K562 (cell line): ENCODE data around the gene MACROD2. TPM values are rescaled to one million over a fixed set of nuclear protein-coding genes. Genes with fewer than 3 reads are reported as not detected.

Source experiments
- ATAC-seq: fragments of 200-7000 bp; cut with Tn5 transposase; 3 replicates; pipeline ENCODE4 v1.9.1; 2020; ENCODE audit warnings: moderate library complexity
- BruUV-seq: library from RNA; stranded (reverse); fragments of 400-500 nt; replicated peaks from 2 replicates; lab custom pipeline; 2021; lab: Mats Ljungman, UMichigan
- CTCF ChIA-PET: fragments of 300-600 bp; formaldehyde crosslinking; extraction: SDS; loops from one replicate; lab custom pipeline; 2021; ENCODE audit warnings: low intra/inter-chr PET ratio; lab: Yijun Ruan, JAX
- POLR2A ChIA-PET: fragments of 300-600, 350-650 bp; sonication (Branson Sonifier 250); formaldehyde crosslinking; extraction: SDS; loops from one replicate; lab custom pipeline; 2021; ENCODE audit warnings: antibody characterized with exemption, inconsistent platforms; lab: Yijun Ruan, JAX
- DNase-seq, 4 experiments: peaks; one replicate each; pipeline versions ENCODE4 v3.0.0 to v3.0.0-alpha.2; 2011 to 2018; ENCODE audit warnings: low spot score in 3 of 4, mixed read lengths in 3 of 4; ENCODE audit errors: extremely low read depth in 1 of 4
- FAIRE-seq: peaks from 2 replicates; lab custom pipeline; 2011; peaks lifted over from hg19 to GRCh38; lab: Jason Lieb, UNC
- H2AFZ ChIP-seq: 2 replicates; pipeline ENCODE4 v1.6.0; 2011; ENCODE audit warnings: low read depth, low read length, control low read depth, inconsistent platforms
- H3K27ac ChIP-seq: fragments of 200-600 bp; 3 replicates; pipeline ENCODE4 v1.8.0; 2011; ENCODE audit warnings: low read depth, mild to moderate bottlenecking, control low read depth, inconsistent platforms, low read length, moderate library complexity, mixed read lengths; ENCODE audit errors: extremely low read depth
- H3K27me3 ChIP-seq, 2 experiments: fragments of 300-600 bp in 1 of 2; 2 replicates in 1 of 2; 3 replicates in 1 of 2; pipeline versions ENCODE4 v1.6.0 to v1.8.0; 2011; ENCODE audit warnings: inconsistent platforms in 2 of 2, low read length in 2 of 2, mild to moderate bottlenecking in 1 of 2, mixed read lengths in 1 of 2, moderate library complexity in 1 of 2; ENCODE audit not compliant: control insufficient read depth in 2 of 2, insufficient read depth in 2 of 2
- H3K36me3 ChIP-seq: fragments of 300-600 bp; 3 replicates; pipeline ENCODE4 v1.8.0; 2011; ENCODE audit warnings: mild to moderate bottlenecking, low read length, inconsistent platforms; ENCODE audit not compliant: control insufficient read depth, insufficient read depth
- H3K4me1 ChIP-seq, 2 experiments: fragments of 200-600 bp in 1 of 2; replicated peaks in 1 of 2; 2 replicates in 1 of 2; 3 replicates in 1 of 2; pipeline versions ENCODE4 v1.5.1 to v1.8.0; 2011; ENCODE audit warnings: inconsistent platforms in 2 of 2, low read length in 2 of 2, mild to moderate bottlenecking in 1 of 2, mixed read lengths in 1 of 2, moderate library complexity in 1 of 2; ENCODE audit not compliant: control insufficient read depth in 2 of 2, insufficient read depth in 2 of 2
- H3K4me2 ChIP-seq: 2 replicates; pipeline ENCODE4 v1.6.1; 2011; ENCODE audit warnings: low read length, control low read depth, inconsistent platforms, mixed read lengths; ENCODE audit not compliant: insufficient read depth
- H3K4me3 ChIP-seq: fragments of 200-600 bp; sonication (generic), shearing (Covaris generic); 2 replicates; pipeline ENCODE4 v1.5.1; 2016; ENCODE audit warnings: control low read depth, inconsistent platforms
- H3K79me2 ChIP-seq: fragments of 200-600 bp; 3 replicates; pipeline ENCODE4 v1.8.0; 2011; ENCODE audit warnings: low read length, inconsistent platforms; ENCODE audit not compliant: control insufficient read depth, insufficient read depth
- H3K9ac ChIP-seq, 2 experiments: 2 replicates each; pipeline versions ENCODE4 v1.6.0 to v1.6.1; 2011; ENCODE audit warnings: low read depth in 2 of 2, low read length in 2 of 2, control low read depth in 1 of 2, inconsistent platforms in 1 of 2, mild to moderate bottlenecking in 1 of 2, mixed read lengths in 1 of 2; ENCODE audit not compliant: insufficient read depth in 1 of 2
- H3K9me1 ChIP-seq: one replicate; pipeline ENCODE4 v1.6.0; 2011; ENCODE audit warnings: inconsistent platforms, mild to moderate bottlenecking, low read length, moderate library complexity; ENCODE audit not compliant: control insufficient read depth, insufficient read depth
- H3K9me3 ChIP-seq: replicated peaks from 2 replicates; pipeline ENCODE4 v1.5.1; 2011; ENCODE audit warnings: low read depth, low read length, inconsistent platforms; ENCODE audit not compliant: control insufficient read depth, insufficient read depth
- H4K20me1 ChIP-seq: replicated peaks from 2 replicates; pipeline ENCODE4 v1.6.1; 2011; ENCODE audit warnings: low read length, inconsistent platforms, mixed read lengths; ENCODE audit not compliant: control insufficient read depth, insufficient read depth
- ARID1B ChIP-seq: fragments of 450-650 bp; IDR thresholded peaks from 2 replicates; pipeline ENCODE4 v1.6.1; 2016; ENCODE audit warnings: antibody characterized with exemption, mild to moderate bottlenecking, inconsistent platforms
- ARID2 ChIP-seq: fragments of 450-650 bp; IDR thresholded peaks from 2 replicates; pipeline ENCODE4 v1.6.1; 2017; ENCODE audit warnings: antibody characterized with exemption, mild to moderate bottlenecking
- BCL6 ChIP-seq: fragments of 250-450 bp; sonication (Bioruptor Pico); IDR thresholded peaks from 2 replicates; pipeline ENCODE4 v1.4.0; 2020
- ELF4 ChIP-seq: fragments of 450-650 bp; formaldehyde crosslinking; IDR thresholded peaks from 2 replicates; pipeline ENCODE4 v1.4.0; 2022; ENCODE audit warnings: missing genetic modification characterization
- GATAD2A ChIP-seq: fragments of 450-650 bp; IDR thresholded peaks from 2 replicates; pipeline ENCODE4 v1.6.1; 2017
- MBD2 ChIP-seq: sonication (generic); IDR thresholded peaks from 2 replicates; pipeline ENCODE4 v1.6.1; 2016; ENCODE audit warnings: low read depth, borderline replicate concordance
- NFIC ChIP-seq: fragments of 450-650 bp; IDR thresholded peaks from 2 replicates; pipeline ENCODE4 v1.6.1; 2017; ENCODE audit warnings: mild to moderate bottlenecking, inconsistent platforms
- NR1H2 ChIP-seq: sonication (generic); formaldehyde crosslinking; IDR thresholded peaks from 2 replicates; pipeline ENCODE4 v1.4.0; 2020; ENCODE audit warnings: mild to moderate bottlenecking, missing genetic modification reagents
- NRF1 ChIP-seq, 2 experiments: fragments of 450-650 bp; IDR thresholded peaks in 1 of 2; conservative IDR thresholded peaks in 1 of 2; 2 replicates each; pipeline ENCODE4 v1.6.1; 2014; ENCODE audit warnings: mild to moderate bottlenecking in 2 of 2
- POLR2AphosphoS2 ChIP-seq: IDR thresholded peaks from 2 replicates; pipeline ENCODE4 v1.6.1; 2012; ENCODE audit warnings: low read length, improper control_type of control experiment
- SAFB2 ChIP-seq: fragments of 200-400 bp; formaldehyde crosslinking; IDR thresholded peaks from 2 replicates; pipeline ENCODE4 v1.6.1; 2018; ENCODE audit warnings: borderline replicate concordance, low read length, low read depth, moderate library complexity; ENCODE audit not compliant: severe bottlenecking
- SREBF2 ChIP-seq: sonication (generic); formaldehyde crosslinking; IDR thresholded peaks from 2 replicates; pipeline ENCODE4 v1.4.0; 2020; ENCODE audit warnings: mild to moderate bottlenecking, missing genetic modification reagents
- ZZZ3 ChIP-seq: fragments of 450-650 bp; IDR thresholded peaks from 2 replicates; pipeline ENCODE4 v1.6.1; 2016; ENCODE audit warnings: antibody characterized with exemption, mild to moderate bottlenecking, moderate library complexity
- WGBS: fragments of 100-300 bp; shearing (Covaris generic); methylation state at CpG from one replicate; pipeline ENCODE4 v1.1.6; 2016; ENCODE audit warnings: low coverage, mixed read lengths; ENCODE audit not compliant: insufficient coverage; ENCODE audit errors: missing lambda C conversion rate; 5-methylcytosine and 5-hydroxymethylcytosine counted together
- in situ Hi-C: fragments of 300-500 bp; cut with MboI; formaldehyde crosslinking; loops from 4 replicates; pipeline ENCODE4 v1.15.0; 2018; ENCODE audit warnings: inconsistent platforms, mixed read lengths
- intact Hi-C: fragments of 100-400 bp; cut with micrococcal nuclease; formaldehyde crosslinking; loops from 2 replicates; pipeline ENCODE4 v1.14.2; 2022
- polyA plus RNA-seq, 8 experiments: library from polyadenylated mRNA; depleted of rRNA in 4 of 8; stranded (reverse) in 5 of 8; unstranded in 3 of 8; fragments of >200 nt; fragmentation: Nextera tagmentation in 2 of 8; fragmentation: Illumina TruSeq in 1 of 8; extraction: Ambion mirVana in 2 of 8; extraction: Trizol in 1 of 8; gene quantifications; 2 replicates each; pipeline versions ENCODE4 v1.2.1 to v1.2.3, GENCODE V29; 2011 to 2014; ENCODE audit warnings: inconsistent platforms in 1 of 8, missing spikeins in 1 of 8
- total RNA-seq, 7 experiments: library from RNA; depleted of rRNA in 6 of 7; stranded (reverse); fragments of >200 nt in 6 of 7; fragmentation: Illumina TruSeq in 2 of 7; extraction: Trizol in 2 of 7; gene quantifications; 2 replicates each; pipeline versions ENCODE4 v1.2.1 to v1.2.3, GENCODE V29; 2011 to 2021; ENCODE audit warnings: low replicate concordance in 1 of 7
- TF ChIP-seq, protein P1 (sequence below), 2 experiments: fragments of 450-650 bp; formaldehyde crosslinking in 1 of 2; IDR thresholded peaks; 2 replicates each; pipeline versions ENCODE4 v1.4.0 to v1.6.1; 2014 to 2020; ENCODE audit warnings: mild to moderate bottlenecking in 2 of 2, borderline replicate concordance in 1 of 2, low read depth in 1 of 2

Gene MACROD2
- total and polyA plus RNA-seq, 9 of the 15 experiments (the other 6 are each of a cell fraction or from before 2014, with no cell fraction given): not detected

GRCh38 chr20:15977026-15977425 is 1981.7 kb downstream of the MACROD2 start:
- Histone ChIP-seq H3K36me3 (no peaks in the 10 kb centered on the region), H3K27me3 (no peaks in the 10 kb centered on the region), H4K20me1 (no peaks in the 10 kb centered on the region), H3K9me1 (no peaks in the 10 kb centered on the region)
- DNase-seq: no peak
- no peak for TF ChIP-seq NRF1 (conservative IDR thresholded peaks at IDR 0.05 in 1 of 2, IDR thresholded peaks at IDR 0.05 in 1 of 2)
- TF ChIP-seq ARID2: no peak
- TF ChIP-seq, protein P1, sequence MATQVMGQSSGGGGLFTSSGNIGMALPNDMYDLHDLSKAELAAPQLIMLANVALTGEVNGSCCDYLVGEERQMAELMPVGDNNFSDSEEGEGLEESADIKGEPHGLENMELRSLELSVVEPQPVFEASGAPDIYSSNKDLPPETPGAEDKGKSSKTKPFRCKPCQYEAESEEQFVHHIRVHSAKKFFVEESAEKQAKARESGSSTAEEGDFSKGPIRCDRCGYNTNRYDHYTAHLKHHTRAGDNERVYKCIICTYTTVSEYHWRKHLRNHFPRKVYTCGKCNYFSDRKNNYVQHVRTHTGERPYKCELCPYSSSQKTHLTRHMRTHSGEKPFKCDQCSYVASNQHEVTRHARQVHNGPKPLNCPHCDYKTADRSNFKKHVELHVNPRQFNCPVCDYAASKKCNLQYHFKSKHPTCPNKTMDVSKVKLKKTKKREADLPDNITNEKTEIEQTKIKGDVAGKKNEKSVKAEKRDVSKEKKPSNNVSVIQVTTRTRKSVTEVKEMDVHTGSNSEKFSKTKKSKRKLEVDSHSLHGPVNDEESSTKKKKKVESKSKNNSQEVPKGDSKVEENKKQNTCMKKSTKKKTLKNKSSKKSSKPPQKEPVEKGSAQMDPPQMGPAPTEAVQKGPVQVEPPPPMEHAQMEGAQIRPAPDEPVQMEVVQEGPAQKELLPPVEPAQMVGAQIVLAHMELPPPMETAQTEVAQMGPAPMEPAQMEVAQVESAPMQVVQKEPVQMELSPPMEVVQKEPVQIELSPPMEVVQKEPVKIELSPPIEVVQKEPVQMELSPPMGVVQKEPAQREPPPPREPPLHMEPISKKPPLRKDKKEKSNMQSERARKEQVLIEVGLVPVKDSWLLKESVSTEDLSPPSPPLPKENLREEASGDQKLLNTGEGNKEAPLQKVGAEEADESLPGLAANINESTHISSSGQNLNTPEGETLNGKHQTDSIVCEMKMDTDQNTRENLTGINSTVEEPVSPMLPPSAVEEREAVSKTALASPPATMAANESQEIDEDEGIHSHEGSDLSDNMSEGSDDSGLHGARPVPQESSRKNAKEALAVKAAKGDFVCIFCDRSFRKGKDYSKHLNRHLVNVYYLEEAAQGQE (IDR thresholded peaks at IDR 0.05; ENCODE audit: borderline replicate concordance): no peak
- TF ChIP-seq, protein P1 (CRISPR knock-in tag; IDR thresholded peaks at IDR 0.05; ENCODE audit: low read depth): no peak
- TF ChIP-seq ZZZ3: no peak
- TF ChIP-seq NFIC: no peak
- TF ChIP-seq SAFB2: no peak
- no peak for TF ChIP-seq GATAD2A
- no peak for TF ChIP-seq ELF4 (CRISPR knock-in tag)
- TF ChIP-seq MBD2: no peak
- no peak for TF ChIP-seq SREBF2
- no peak for TF ChIP-seq BCL6 (CRISPR knock-in tag)
- no peak for TF ChIP-seq ARID1B
- no peak for TF ChIP-seq NR1H2 (CRISPR knock-in tag)
- no peak for TF ChIP-seq POLR2AphosphoS2
- TF ChIP-seq, all 486 proteins: peak for 0
- in situ Hi-C loops (no loop called here), intact Hi-C loops (no loop called here)
- 0% methylated on average over 5 of the region's 5 CpGs for WGBS
- ChIA-PET CTCF (no interaction called here), POLR2A (no interaction called here)
- Histone ChIP-seq H3K9me3 (no peaks in the 10 kb centered on the region), H3K4me3 (no peak overlapping the region), H2AFZ (no peak overlapping the region), H3K79me2 (no peaks in the 10 kb centered on the region), H3K4me2 (no peak overlapping the region), H3K9ac (no peak overlapping the region), H3K4me1 (no peaks in the 10 kb centered on the region), H3K27ac (no peak overlapping the region)
- FAIRE-seq: no peak
- no peak for ATAC-seq
- no TSS peak for BruUV-seq
